Kidney tubule cell (primary cell): ENCODE data around the gene ABCG1.

Experiments
- DNase-seq: peaks from one replicate; pipeline ENCODE4 v3.0.0-alpha.2; 2018; ENCODE audit warnings: low spot score

The ABCG1 gene

DNA sequence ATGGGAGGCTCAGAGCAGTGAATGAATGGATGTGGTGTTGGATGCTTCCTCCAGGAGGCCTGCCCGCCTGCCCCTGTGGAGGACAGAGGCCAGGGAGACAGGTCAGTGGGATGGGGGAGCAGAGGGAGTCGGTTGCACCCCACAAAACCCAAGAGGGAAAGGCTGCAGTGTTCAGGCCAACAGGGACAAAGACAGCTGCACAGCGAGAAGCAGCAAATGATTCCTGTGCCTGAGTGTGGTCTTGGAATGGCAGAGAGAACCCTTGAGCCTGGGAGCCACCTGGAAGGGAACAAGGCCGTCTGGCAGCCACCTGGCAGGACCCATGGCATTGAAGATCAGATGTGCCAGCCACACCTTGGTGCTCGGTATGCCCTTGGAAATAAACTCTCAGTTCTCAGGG lies 88.2 kb downstream of the ABCG1 start:
- no peak for DNase-seq

DNA sequence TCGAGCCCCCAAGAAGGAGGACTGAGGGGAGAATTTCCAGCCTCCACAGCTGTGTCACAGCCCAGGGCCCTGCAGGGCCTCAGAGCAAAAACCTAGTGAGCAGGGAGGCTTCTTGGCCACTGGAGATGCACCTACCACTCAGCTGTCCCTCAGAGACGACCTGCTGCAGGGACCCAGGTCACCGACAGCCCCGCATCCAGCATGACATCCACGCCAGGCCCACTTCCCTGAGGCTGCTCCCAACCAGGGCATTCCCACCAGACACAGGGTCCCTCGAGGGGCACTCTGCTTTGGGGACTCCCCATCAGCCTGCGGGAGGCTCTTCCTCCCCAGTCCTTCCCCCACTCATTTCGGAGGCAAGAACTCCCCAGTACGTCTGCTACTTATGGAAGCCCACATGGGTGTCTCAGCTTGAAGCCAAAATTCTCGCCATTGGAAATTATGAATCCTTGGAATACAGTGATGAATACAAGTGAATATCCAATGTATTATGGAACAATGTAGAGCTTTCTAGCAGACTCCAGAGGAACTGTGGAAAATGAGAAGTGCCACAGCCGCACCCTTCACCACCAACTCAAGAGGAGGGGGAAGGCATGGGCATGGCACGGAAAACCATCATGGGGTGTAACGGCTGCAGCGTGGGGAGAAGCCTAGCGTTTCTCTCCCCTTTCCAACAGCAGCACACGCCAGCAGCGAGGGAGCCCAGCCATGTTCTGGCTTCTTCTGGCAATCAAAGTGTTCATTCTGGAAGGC lies 89.4 kb downstream of the ABCG1 start:
- DNase-seq, result no peak

DNA sequence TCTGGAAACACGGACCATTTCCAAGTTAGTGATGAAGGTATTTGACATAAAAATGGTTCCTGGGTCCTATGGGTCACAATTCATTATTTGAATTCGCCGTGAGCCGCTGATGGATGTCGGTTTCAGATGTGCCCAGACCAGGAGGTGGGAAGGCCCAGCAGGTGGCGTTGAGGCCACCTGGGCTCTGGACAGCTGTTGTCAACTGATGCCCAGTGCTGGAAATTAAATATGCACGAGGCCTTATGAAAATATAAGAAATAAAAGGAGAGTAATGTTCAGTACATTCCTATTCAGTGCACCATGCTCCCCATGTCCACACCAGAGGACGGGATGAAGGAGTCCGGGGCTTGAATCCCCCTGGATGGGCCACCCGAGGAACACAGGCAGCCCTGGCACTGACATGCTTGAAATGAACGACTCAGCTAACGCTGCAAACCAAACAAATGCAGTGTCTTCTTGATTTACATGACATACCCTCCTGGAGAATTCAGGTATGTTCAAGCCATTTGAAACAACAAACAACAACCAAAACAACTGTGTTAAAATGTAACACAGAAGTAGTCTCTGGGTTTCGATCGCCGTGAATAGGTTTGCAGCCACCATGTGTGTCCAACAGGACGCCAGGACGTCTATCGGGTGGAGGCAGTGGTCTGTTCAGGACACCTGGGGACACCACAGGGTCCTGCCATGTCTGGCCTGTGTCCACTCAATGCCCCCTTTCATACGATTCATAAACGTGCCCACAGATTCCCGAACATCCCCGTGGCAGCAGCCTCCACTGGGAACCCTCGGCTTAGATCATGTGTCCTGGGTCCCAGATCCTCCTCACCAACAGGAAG lies 90.2 kb downstream of the ABCG1 start:
- no peak for DNase-seq

DNA sequence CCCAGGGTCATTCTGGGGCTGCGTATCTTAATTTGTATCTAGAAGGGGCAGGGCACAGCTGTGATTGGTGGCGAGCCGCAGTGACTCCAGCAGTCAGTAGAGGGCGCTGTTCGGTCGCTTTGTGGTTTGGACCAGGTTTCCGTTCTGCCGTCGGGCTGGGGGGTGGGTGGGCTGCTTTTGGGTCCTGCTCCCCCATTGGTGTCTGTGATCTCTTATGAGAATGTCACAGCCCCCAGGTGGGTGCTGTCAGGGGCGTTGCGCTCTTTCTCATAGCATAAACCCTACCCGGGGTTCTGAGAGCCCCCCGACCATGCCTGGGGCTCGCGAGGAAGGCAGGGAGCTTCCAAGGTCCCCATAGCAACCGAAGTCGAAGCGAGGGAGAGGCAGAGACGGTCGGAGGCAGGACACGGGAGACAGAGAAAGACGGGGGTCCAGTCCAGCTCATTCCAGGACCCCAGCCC lies 90.8 kb downstream of the ABCG1 start:
- DNase-seq, result peak; percentile 35

DNA sequence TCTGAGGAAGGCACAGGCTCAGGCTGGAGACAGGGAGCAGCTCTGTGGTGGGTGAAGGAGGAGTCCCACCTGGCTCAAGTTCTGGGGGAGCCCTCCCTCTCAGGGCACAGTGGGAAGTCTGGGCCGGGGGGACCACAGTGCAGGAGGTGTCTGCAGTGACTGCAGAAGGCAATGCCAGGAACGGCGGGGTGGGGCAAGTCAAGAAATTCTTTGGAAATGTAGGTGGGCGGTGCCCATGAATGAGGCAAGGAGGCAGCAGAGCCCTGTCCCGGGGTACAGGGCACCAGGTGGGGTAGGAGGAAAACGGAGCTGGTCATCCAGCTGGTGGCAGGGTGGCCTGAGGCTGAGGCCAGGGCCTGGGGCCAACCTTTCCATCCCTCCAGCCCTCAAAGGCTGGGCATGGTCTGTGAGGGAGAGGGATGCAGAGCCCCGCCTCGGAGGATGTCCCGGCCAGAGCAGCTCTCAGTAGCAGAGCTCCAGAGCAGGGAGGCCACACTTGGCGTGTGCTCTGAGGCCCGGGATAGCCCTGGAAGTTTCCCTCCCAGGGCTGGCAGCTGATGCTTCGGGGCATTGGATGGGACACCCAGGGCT lies 91.6 kb downstream of the ABCG1 start:
- DNase-seq, result no peak

DNA sequence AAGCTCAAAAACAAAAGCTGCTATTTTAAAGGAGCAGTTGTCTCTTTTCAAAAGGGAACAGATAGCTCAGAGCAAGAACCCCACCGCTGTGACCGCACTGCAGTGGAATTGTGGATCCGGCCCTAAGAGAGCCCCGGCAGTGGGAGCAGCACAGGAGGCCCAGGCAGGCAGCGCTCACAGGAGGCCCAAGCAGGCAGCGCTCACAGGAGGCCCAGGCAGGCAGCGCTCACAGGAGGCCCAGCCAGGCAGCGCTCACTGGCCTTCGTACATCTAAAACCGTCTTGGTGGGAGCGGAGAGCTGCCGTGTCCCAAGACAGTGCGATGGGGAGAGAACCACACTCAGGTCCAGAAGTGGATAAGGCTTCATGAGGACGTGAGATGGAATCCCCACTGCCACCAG lies 92.2 kb downstream of the ABCG1 start:
- no peak for DNase-seq

DNA sequence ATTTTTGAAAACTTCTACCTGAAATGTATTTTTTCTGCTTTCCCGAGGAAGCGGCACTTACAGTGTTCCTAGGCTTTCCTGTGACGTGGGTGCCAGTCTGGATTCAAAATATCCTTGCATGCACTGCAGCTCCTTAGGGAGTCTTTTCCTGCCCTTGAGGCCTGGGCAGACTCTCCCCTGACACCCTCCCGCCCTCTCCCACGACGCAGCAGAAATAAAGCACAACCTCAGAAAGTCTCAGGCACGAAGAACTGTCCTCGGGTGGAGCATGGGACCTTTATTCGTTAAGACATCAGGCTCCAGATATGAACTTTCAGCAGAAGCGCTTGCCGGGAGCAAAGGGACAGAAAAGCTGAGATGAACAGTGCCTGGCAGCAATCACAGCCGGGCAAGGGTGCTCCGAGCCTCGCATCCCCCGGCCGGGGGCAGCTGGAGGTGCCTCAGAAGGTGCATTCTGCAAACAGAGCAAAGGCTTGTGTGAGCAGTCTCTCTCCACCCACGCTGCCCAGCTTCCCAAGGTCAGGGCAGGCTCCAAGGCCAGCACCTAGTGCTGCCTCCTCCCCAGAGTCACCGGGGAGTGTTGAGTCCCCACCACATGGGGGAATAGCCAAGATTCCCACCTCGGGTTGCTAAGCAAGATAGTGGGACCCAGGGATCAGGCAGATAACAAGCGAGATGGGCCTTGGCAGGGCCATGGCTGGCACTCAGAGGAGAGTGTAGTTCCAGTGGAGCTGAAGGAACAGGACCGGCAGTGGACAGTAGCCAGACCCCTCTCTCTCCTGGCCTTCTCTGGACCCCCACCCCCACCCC lies 93.1 kb downstream of the ABCG1 start:
- no peak for DNase-seq

DNA sequence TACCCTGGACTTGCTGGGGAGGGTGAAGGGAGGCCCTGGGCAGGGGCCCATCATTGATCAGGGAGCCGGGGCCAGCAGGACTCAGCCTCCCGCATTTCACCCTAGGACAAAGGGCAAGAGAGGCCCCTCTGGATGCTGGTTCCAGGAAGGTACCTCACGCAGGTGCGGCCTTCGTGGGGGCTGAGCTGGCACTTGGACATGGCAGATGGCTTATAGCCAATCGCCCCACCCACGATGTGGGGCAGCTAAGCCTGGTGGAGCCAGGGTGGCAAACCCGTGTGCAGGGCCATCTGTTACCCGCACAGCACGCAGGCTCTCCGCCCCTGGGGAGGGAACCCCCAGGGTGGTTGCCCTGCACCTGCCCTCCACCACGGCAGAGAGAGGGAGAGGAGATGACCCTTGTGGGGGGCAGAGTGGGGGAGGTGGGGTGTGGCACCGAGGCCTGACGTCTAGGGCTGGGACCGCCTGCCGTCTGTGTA lies 93.7 kb downstream of the ABCG1 start:
- DNase-seq, result no peak

DNA sequence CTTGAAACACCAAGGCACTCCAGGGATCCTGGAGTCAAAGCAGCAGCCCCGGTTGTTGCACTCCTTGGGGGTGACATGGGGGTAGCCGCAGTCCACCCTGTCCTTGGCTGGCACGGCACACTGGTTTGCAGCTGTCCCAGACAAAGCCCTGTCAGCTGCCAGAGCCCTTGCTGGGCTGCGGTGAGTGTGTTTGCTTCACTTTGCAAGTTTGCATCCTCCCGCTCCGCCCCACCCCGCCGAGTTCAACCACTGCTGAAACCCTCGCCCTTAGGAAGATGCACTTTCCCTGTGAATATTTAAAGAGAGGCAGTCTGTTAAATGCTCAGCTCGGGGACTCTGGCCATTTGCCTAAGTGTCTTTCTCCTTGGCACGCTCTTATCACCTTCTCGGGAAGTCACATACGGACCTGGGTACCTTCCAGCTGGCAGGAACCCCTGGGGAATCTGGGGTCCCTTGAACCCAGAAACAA lies 94.6 kb downstream of the ABCG1 start:
- DNase-seq, result no peak

DNA sequence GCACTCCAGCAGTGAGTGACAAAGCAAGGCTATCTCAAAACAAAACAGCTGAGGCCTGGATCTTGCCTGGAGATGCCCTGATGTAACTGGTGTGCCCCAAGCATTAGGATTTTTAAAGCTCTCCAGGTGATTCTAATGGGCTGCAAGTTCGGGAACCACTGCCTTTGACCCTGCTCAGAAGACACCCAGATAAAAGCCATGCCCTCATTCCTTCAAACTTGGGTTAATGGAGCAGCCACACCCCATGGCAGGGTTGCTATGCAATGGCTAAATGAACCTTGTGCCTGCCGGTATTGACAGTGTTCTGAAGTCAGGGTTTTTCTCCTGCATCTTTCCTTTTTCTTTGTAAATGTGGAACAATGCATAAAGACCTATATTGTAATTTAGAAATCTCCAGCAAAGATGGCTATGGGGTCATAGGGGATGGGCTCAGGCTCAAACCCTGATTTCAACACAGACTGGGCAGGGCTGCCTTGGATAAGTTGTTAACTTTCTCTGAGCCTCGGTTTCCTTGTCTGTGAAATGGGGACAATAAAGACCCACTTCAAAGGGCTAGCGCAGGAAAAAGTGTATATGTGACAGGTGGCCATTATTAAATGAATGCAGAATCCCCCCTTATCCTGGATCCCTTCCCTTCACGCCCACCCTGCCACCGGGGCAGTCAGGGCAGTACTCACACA lies 95.8 kb downstream of the ABCG1 start:
- no peak for DNase-seq

DNA sequence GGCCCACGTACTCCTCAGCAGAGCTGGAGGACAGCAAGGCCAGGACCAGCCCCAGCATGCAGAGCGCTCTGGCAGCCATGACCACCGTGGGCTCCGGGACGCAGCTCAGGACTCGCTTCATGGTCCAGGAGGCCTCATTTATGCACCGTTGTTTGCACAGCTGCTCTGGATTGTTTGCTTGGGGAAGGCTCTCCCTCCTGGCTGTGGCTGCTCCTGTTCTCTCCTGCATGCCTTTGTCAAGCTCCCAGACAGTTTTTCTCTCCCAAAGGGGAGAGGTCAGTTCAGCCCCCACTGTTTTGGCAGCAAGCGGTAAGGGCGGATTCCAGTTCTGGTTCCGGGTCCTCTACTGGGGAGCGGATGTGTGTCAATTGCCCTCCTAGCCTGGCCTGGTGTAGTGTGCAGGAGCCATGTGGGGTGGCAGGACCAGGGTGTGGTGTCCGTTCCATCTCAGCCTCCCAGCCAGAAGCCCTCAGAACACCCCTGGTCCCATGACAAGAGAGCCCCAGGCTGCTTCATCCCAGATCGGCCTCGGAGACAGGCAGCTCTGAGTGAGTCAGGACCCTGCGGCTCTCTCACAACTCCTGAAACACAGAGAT lies 96.5 kb downstream of the ABCG1 start, which contains the start of gene TFF3:
Gene TFF3, minus strand, starts transcription at position 114 of the 596 bp plus-strand sequence. Its CDS starts 35 bp downstream, at position 79.
- peak; percentile 34 for DNase-seq

DNA sequence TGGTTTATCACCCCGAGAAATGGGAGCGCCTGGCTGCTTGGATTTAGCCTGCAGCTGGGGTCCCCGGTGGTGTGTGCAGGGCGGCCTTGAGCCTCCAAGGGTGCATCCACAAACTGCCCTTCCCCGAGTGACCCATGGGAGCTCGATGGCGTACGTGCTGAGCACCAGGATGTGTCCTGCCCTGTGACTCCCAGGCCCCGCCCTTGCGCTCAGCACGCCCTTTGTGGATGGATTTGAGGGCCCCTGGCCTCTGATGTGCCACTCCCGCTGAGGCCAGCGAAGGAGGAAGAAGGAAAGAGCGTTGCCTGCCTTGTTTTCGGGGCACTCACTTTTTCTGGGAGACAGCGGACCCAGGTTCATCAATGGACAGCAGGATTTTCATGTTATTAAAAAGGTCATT lies 98.0 kb downstream of the ABCG1 start:
- no peak for DNase-seq

DNA sequence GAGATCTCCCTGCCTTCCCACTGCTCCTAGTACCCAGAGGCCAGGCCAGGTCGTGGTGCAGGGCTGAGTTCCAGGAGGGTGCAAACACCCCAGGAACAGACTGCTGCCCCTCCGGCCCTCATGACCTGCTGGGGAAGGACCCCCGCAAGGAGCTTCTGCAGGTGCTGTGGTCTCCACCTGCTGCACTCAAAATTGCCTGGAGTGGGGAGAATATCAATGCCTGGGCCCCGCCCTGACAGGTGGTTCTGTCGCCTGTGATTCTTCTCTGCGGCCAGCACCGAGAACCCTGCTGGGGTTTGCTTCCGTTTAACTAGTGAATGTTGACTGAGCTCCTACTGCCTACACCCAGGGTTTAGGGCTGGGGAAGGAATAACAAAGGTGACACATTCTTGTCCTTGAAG lies 98.4 kb downstream of the ABCG1 start:
- no peak for DNase-seq

DNA sequence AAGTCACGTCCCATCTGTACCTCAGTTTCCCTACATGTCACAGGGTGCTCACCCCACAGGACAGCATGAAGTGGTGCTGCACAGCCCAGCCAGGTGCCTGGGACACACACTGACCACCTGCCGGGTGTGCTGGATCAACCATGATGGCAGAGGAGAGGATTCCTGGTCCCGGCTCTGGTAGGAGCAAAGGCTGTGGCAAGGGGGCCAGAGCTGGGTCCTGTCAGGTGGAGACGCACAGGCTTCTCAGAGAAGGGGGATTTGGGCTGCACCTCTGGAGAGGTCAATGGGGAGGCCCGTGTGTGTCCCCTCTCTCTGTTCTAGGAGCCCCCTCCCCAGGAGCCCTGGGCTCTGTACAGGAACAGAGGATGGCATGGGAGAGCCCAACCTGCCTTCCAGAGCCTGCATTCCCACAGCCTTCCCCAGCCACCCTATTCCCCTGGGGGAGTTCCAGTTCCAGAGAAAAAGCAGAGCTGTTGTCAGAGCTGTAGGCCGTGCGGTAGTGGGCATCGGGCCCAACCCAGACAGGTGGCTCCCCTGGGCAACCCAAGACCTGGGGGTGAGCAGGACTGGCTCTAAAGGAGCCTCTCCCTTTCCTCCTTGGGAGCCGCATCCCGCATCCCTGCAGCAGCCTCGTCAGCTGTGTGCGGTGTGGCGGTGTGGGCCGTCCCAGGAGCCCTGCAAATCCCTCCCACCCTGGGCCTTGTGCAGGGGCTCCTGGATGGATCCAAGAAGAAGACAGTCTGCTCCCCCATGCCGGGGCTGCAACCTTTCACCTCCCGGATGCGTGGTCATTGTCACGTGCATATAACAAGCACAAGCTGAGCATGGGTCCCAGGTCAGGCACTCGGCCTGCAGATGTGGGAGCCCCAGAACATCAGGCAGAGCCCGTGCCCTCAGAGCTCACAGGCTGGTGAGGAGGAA lies 99.1 kb downstream of the ABCG1 start:
- no peak for DNase-seq

DNA sequence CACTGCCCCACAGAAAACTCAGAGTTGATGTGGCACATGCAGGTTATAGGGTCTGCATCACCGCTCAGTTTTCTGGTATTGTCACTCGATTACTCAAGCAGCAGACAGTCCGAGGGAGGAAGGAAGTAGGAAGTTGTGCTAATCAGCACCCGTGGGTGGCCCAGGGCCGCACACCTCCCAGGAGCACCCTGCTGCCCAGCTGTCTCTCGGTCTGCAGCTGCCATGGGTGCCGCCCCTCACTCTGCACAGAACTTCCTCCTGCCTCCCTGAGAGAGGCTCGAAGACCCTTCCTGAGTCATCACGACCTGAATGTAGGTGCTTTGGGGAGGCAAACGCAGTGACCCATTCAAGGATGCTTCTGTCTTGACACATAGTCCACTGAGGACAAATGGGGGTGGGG lies 100.4 kb downstream of the ABCG1 start:
- DNase-seq, result no peak

DNA sequence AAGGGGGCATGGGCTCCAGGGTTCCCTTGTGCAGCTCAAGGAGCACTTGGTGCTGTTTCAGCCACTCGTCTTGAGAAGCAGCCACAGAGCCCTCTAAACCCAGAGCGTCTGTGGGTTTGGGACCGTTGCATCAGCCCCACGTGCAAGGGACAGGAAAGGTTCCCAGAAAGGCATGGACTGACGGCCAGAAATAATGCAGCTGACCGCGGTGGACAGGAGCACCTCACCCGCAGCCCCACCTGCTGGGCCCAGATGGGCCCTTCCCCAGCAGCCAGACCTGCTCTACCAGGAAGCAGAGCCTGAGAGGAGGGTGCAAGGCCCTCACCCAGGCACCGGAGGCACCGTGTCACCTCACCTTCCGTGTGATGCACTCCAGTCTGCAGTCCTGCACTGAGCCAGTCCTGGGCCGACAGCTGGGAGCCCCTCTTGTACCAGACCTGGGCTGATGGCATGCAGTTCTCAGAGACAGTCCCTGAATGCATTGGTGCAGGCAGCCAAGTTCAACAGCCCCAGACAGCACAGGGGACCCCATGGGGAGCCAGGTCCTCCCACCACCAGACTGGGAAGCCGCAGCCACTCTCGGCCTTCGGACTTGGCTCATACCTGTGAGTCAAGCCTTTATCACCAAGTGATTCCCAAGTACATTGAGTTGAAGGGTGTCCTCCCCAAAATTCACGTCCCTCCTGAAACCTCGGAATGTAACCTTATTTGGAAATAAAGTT lies 101.1 kb downstream of the ABCG1 start:
- no peak for DNase-seq

DNA sequence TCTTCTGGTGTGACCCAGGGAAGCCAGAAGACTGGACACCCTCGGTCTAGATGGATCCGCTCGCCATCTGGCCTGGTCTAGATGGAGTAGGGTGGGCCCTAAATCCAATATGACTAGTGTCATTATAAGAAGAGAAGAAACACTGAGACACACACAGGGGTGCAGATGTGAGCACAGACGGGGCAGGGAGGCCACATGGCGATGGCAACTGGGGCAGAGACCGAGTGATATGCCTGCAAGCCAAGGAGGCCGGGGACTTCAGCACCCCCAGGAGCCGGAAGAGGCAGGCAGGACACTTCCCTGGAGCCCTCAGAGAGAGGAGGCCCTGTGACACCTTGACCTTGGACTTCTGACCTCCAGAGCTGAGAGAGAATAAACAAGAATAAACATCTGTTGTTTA lies 101.9 kb downstream of the ABCG1 start:
- DNase-seq, result no peak

DNA sequence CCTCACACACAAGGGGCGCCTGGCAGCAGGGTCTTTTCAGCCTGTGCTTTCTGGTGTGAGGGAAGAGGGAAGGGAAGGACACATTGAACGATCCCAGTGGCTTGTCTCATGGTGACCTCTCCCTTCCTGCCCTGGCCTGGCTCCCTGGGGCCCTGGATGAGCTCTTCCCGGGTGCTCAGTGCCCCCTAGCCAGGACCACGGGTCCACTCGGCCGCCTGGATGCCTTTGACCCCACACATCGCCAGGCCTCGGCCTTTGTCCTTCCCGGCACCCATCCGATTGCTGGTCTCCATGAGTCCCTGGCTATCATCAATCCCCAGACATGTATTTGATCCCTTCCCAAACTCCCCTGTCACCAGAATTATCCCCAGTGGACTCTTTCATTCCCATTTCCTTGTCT lies 102.3 kb downstream of the ABCG1 start:
- DNase-seq, result no peak

DNA sequence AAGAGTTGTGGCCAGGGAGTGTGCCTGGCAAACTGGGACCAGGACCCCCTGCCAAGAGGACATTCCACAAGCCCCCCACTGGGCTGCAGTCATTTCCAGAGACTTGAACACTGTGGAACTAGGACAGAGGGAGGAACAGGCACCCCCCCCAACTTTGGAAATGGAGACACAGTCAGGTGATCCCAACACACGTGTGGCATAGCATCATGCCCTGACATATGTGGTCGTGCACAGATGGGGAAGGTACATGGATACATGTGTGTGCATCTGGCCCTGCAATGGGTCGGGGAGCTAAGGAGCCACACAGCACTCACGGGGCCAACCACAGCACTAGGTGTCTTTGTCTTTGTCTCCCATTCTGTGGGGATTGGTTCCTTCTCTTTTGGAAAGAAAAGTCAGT lies 102.9 kb downstream of the ABCG1 start:
- DNase-seq, result no peak
